Fibroblast of skin of left biceps (primary cell): ENCODE data around the gene ERG28.

ENCODE experiments used
- DNase-seq, 2 experiments: peaks; one replicate each; pipeline ENCODE4 v3.0.0-alpha.2; 2013; ENCODE audit warnings: low read depth in 2 of 2

Gene ERG28

DNA sequence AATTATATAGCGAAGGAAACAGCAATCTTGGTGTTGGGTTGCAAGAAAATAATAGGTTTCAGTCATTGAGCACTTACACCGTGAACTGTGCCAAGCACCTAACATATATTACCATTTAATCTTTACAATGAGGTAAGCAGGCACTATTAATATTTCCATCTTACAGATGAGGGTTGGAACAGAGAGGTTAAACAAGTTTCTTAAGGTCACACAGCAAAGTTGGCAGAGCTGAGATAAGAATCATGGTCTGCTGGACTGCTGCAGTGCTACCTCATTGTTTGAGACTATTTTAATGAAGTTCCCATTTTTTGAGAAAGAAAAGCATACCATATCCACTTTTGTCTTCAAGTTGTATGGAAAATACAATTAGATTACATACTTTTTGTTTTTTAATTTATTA, 1.7 kb downstream of the ERG28 start:
- DNase-seq = no peak

DNA sequence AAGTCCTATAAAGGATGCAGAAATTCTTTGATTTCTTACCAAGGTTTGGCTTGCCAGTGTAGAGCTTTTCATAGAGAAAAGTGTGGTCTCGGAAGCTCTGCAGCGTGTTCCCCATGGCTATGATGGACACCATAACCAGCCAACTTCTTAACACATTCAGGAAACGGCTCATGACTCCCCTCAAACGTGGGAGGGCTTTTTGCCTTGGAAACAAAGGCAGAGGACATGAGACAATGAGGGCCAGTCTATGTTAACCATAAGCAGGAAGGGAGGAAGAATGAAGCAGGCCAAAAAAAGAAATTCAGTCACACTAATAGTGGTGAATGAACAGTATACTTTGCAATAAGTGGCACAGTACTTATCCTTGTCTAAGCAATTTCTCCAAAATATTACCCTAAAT, 3.3 kb downstream of the ERG28 start:
- no peak for DNase-seq

DNA sequence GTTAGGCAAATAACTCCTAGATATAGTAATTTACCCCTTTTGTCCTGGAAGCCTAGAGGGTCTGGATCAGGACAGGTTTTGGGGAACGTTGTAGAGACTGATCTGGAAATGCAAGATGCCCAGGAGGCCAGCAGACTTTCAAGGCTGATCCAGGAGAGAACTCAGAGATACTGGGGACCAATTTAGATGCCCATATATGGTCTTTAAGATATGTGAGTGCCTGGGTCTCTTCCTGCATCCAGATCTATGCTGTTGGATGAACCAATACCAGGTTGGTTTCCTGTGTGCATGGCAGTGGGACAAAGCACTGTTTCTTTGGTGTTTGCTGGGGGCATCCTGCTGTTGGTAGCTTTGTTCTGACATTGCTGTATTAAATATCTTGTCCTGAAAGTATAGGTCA, 5.4 kb downstream of the ERG28 start:
- no peak for DNase-seq

DNA sequence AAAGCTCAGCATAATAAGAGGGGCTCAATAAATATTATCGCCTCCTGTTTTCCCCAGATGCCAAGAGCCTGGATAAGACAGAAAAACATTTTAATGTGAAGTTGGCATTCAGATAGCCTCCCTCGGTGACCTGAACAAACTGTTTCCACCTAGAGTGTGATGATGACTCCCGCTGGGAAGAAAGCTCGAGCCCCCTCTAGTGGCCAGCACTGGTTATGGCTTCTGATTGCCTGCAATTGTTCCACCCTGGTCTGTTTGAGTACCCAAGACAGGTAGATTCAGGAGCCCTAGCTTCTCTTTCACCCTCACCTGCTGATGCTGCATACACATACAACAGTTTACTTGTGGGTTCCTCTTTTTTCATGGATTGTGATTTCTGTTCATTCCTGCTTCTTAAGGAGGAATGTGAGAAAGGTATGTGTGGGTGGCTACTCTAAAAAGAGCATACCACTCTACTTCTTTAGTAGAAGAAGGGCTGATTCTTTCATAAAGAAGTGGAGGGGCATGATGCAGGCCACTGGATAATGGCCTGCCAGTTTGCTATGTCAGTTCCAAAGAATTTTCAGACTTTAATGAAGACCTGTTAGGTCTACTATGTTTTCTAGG, 6.4 kb downstream of the ERG28 start:
- DNase-seq = peak in 1 of 2 experiments; percentile 10

DNA sequence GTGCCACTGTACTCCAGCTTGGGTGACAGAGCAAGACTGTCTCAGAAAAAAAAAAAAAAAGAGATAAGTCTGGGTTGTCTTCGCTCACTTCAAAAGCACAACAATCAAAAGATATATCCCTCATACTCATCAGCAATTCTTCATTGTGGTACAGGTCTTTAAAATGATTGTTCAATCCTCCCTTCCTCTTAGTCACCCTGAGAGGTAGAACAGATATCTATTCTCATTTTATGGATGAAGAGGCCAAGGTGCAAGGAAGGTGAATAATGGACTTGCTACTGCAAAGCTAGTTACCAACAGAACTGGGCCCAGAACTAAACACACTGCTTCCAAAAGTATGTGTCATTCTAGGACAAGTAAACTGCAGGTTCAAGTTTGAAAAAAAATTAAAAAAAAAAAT, 7.1 kb downstream of the ERG28 start:
- DNase-seq = no peak

DNA sequence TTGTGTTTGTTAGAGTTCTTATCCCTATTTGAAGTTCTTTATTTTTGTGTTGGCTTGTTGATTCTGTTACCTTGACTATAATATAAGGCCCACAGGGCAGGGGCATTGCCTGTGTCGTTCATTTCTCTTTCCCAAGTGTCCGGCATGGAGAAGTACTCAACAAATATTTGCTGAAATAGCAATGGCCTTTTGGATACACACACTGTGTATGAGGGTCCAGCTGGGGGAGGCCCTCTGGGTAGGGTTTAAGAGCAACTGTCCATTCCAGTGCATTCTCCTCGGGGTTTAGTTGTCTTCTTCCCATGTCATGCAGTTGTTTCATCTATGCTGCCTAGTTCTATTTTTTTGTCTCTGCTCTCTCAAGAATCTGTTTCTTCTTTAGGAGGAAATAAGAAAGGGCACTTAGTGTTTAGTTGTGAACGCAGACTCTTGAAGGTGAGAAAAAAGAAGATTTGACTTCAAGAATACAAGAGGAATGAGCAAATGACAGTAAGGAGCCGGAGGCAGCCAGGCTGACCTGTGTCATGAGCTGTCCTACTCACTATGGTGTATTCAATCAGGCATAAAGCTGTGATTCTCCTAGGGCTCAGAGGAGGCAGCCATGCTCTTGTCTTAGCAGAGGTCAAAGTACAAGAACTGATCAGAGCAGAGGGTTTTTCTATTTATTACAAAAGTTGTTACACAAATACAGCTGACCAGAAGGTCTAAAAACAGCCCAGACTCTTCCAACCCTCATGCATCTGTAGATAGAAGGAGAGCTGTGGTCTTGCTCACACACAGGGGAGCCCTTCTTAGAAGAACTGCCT, 10.2 kb downstream of the ERG28 start:
- DNase-seq = no peak

DNA sequence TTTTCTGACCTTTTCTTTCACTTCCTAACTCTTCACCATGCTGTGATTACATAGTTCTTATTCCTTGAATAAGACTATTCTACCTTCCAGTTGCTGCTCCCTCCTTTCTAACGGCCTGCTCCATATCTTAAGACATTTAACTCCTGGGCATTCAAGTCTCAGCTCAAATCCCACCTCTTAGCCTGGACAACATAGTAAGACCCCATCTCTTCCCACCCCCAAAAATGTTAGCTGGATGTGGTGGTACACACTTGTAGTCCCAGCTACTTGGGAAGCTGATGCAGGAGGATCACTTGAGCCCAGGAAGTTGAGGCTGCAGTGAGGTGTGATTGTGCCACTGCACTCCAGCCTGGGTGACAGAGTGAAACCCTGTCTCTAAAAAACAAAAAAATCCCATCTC, 10.9 kb downstream of the ERG28 start:
- DNase-seq = no peak

DNA sequence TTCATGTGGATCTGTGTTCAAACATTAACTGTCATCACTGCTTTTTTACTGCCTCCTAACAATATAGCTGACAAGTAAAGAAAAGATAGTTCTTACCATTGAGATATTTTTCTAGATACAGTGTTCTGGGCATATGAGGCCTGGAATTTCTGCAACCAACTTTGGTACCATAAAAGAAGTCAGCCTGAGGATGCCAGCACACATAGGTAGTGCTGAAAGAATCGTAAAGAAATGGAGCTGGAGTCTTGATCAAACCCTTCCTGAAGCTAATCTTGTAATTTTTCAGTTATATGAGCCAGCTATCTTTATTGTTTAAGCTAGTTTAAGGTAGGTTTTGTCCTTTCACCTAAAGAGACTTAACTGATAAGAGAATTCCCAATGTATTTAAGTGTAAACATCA, 11.3 kb downstream of the ERG28 start:
- DNase-seq = no peak

DNA sequence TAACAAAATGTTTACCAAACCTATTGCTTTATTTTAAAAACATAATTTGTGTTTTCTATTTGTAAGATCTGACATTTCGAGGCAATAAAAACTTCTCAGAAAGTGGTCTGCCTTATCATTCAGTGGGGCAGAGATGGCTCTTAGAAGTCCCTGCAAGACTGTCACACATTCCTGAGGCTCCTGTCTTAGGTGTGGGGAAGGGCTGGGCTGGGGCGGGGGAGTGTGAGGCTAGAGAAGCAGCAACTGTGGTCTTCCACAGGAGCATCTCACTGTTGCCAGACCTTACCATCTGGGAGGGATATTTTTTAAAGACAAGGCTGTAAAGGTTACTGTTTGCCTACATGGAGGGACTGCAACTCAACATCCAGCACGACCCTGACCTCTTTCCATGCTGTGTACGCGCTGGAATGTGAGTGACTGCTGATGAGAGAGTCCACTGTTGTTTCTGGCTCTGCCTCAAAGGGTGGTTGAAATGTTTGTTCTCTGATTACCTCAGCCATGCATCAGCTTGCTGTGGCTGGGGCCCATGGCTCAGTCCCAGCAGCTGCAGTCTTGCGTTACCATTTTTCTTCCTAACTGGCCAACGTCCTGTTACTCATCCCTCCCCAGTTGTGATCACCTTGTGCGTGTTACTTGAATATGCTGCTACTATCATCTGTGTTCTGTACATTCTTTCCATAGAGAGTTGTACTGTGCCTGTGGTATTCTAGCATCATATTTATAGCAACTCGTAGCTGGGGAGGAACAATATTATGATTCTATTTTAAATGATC, 12.4 kb downstream of the ERG28 start:
- DNase-seq = peak; percentile 10 to 17

DNA sequence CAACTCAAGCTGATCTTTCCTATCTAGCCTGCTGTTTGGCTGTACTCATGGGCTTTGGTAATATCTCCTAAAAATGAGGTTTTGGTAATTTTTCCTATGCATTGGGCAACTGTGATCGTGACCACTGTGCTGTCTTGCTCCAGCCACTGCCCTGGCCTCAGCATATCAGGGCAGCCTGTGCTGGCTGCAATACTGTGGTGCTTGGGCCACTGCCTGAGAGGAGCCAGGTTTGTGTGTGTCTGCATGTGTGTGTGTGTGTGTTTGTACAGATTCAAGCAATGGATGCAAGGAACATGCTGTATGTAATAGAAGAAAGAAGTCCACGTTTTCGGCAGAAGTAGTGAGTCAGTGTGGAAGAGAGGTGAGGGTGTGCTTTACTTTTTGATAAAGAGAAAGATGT, 13.0 kb downstream of the ERG28 start:
- DNase-seq = no peak

DNA sequence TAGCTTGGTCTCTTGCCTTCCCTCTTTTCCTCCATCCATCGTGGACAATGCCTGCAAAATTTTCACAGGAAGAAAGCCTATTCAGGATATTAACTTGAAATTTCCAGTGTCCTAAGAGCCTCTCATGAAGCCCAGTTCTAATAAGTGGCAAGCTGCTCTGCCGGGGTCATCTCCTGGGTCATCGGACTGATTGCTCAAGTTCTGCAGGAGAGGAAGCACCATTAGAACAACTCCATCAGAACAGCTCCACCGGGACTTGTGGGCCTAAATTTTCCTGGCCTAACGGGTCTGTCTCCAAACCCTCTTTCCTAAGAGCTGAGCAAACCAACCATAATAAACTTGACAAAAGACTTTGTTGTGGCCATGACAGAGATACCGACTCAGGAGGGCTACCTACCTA, 13.9 kb downstream of the ERG28 start:
- no peak for DNase-seq

DNA sequence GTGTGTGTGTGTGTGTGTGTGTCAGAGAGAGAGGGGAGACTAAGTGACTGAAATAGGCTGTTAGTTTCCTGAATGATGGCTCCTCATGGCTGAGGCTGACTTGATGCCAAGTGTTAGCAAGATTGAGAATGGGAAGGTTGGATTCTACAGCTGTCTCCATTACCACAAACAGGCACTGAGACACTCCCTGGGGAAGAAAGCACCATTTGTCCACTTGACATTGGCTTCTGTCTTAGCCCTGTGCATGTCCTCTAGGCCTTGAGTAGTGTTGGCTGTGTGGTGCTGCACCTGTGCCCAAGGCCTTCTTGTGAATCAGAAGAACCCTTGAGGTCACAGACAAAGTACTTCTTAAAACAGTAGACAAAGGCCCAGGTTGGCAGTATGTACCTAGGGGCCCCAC, 15.6 kb downstream of the ERG28 start:
- DNase-seq = no peak

DNA sequence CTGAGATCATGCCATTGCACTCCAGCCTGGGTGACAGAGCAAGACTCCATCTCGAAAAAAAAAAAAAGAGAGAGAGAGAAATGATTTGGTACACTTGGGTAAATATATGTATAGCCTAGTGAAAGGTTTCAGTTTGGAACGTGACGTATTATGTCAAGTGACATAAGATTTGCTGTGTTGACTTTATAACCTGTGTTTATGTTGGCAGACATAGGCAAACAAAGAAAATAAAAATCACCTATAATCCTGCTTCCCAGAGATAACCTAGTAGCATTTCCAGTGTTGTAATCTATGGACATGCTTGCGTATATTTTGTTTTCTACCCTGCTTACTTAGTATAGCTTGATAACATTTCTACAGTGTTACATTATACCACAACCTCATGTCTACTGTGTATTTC, 16.7 kb downstream of the ERG28 start:
- no peak for DNase-seq

DNA sequence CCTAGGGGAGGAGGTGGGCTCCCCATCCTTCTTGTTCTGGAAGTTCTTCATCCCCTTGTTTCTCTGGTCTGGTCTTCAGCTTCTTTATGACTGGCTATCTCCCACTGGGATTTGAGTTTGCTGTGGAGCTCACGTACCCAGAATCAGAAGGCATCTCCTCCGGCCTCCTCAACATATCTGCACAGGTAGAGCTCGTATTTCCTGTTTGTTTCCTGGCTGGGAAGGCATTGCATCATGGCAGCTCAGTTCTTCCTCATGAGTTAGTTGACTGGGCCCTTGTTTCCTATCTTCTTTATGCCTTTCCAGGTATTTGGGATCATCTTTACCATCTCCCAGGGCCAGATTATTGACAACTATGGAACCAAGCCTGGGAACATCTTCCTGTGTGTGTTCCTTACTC, 19.8 kb downstream of the ERG28 start:
- no peak for DNase-seq

DNA sequence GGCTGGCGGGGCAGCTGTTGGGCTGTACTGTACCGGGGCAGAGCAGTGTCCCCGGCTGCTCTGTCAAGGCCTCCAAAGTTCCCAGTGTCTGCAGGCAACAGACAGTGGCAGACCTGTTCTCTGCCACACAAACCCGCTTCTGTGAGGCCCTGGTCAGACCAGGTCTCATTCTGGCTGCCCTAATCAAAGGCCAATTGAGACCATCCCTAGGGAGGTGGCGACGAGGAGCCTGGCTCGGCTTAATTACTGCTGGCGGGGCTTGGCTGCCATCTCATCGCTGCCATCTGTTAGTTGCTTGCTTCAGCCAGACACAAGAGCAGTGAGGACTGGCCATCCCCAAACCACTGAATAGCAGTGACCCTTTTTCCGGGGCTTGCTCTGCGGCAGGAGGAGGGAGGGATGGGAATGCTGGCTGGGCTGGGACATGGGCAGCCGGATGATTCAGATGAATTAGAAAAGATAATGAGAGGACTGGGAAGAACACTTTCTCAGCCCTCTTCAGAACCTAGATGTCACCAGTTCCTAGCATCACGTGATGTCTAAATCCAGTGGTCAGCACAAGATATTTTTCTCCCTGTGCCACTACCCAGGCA, 24.5 kb downstream of the ERG28 start:
- no peak for DNase-seq

DNA sequence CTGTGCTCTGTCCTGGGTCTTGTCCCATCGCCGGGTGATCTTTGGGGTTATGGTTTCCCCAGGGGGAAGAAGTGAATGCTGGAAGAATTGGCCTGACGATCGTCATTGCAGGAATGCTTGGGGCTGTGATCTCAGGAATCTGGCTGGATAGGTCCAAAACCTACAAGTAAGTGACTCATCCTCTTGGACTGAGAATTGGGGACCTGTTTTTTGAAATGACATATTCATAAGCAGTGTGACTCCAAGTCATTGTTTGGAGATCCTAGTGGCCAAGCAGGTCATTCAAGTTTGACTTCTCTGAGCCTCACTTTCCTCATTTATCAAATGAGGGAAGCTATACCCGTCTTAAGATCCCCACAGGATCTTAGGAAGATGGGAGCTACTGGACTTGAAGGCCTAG, 25.8 kb downstream of the ERG28 start:
- no peak for DNase-seq

DNA sequence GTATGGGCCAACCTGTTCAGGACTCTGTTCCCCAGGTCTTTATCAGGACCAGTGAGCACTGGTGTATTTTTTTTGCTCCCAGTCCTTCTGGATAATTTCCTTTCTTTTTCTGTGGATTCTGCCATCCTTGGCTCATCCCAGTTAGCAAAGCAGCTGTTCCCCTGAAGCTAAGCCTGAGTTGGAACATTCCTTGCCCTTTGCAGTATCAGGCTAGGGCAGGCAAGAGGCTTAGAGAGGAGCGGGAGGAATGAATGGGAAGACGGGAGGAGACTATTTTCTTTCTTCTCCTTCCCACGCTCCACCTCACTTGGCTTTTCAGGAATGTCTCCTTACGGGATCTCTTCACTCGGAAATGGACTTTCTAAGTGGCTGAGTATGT, 29.2 kb downstream of the ERG28 start:
- DNase-seq = no peak

DNA sequence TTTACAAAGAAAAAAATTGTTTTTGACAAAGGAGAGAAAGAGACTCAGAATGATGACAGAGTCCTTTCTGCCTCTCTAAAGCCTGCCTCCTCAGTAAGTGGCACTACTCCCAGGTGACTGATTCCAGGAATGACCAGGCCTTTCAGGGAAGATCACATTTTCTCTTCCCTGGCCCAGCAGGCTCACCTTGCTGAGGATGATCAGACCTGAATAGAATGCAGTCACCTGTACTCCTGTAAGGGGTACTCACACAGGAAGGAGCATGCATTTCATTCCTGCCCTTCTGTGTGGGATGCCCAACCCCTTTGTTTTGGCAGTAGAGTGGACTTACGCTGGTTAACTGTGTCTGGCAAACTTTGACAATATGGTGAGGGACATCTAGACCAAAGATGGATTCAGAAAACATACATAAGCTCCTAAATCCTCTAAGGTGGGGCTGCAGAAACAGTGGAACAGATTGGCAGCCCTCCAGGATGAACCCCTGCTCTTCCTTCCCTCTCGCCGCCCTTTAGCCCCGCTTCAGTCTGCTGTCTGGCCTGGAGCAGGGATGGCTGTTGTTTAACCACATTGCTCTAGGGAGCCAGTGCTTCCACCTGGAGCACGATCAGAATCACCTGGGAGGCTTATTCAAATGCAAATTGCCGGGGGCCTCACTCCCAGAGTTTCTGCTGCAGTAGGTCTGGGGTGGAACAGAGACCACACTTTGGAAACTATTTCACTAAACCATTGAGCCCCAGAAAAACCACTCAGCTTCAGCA, 29.8 kb downstream of the ERG28 start:
- DNase-seq = no peak

DNA sequence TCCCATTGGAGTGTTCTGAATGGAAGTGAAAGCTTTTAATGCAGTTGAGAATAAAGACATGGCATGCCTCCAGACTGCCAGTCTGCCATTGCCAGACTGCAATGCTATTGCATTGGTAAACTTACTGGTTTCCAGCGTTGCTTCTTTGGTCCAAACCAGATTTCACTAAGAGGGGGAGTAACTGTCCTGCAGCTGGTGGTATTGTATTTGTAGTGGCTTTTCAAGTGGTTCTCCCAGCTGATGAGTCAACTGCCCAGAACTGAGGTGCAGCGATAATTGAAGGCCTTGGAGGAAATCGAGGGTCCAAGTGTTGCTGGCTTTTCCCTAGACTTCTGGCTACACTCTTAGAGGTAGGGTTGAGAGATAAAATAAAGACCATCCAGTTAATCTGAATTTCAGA, 31.9 kb downstream of the ERG28 start:
- DNase-seq = no peak

DNA sequence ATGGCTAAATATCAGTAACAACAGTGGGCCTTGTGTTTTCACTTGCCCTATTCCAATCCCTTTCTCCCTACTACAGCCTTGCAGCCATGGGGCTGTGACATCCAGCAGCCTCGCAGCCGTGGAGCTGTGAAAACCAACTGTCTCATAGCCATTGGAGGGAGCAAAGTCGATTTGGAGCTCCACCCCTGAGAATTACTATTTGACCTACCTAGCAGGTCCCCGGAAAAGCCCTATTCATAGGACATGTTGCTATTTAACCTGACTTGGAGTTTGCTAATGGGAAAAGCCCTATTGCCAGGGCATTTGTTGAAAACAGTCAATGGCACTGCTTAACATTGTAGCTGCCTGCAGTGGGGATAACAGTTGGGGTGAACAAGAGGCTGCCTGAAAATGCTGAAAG, 33.3 kb downstream of the ERG28 start:
- DNase-seq = no peak

DNA sequence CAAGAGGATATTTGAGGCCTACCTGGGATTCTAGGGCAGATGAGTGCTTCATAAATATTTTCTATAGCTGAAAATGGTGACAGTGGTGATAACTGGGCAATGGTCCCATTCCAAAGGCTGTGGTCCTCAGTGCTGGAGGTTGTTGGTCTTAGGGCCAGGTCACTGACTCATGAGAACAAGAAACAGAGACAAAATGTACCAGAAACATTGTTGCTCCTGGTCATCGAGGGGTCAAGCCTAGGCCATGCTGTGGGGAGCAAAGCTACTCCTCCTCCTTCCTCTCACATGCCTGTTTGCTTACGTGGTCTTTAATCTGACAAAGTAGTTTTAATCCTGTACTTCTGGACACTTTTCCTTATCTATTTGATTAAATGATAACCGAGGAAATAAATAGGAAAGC, 33.8 kb downstream of the ERG28 start:
- no peak for DNase-seq

DNA sequence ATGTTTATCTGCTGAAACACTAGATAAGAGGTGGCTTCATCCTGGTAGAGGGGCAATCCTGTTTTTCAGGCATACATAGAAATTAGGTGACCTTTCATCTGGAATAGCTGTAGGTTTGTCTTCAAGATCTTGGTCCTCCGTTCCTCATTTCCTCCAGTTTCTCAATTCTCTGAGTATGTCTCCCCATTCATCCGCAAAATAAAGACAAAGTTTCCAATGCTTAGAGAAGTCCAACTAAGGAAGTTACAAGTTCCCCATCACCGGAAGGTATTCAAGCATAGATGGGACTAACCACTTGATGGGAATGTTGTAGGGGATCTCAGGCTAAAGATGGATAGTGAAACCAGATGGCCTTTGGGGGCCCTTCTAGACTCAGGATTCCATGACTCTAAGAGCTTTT, 34.3 kb downstream of the ERG28 start:
- no peak for DNase-seq
